H1 (cell line): ENCODE results near the gene INPP5B. TPM values are rescaled to one million over a fixed set of nuclear protein-coding genes. Genes with fewer than 3 reads are reported as not detected.

Source experiments
- CTCF ChIA-PET: fragments of 300-600 bp; sonication (Branson Sonifier 250); formaldehyde crosslinking; loops from one replicate; lab custom pipeline; 2021; ENCODE audit not compliant: partially characterized antibody; lab: Charles Lee
- POLR2A ChIA-PET: fragments of 300-600 bp; sonication (Branson Sonifier 250); formaldehyde crosslinking; loops from one replicate; lab custom pipeline; 2021; ENCODE audit warnings: inconsistent platforms; ENCODE audit not compliant: partially characterized antibody; lab: Charles Lee
- DNase-seq, 2 experiments: peaks; one replicate each; pipeline versions ENCODE4 v3.0.0 to v3.0.0-alpha.2; 2010 to 2022; ENCODE audit warnings: low spot score in 2 of 2, low read depth in 1 of 2, mixed read lengths in 1 of 2
- FAIRE-seq: peaks from 2 replicates; lab custom pipeline; 2011; peaks lifted over from hg19 to GRCh38; lab: Jason Lieb, UNC
- H2AFZ ChIP-seq: 2 replicates; pipeline ENCODE4 v1.8.1; 2012; ENCODE audit warnings: low read length, inconsistent platforms
- H2AK5ac ChIP-seq: 2 replicates; pipeline ENCODE4 v1.6.1; 2013; ENCODE audit warnings: low read depth, low read length
- H2BK120ac ChIP-seq: replicated peaks from 2 replicates; pipeline ENCODE3; 2013; ENCODE audit warnings: low read depth, low read length, inconsistent platforms
- H2BK12ac ChIP-seq: 2 replicates; pipeline ENCODE4 v1.6.1; 2013; ENCODE audit warnings: low read depth, low read length
- H2BK15ac ChIP-seq: 2 replicates; pipeline ENCODE4 v1.6.1; 2013; ENCODE audit warnings: low read length
- H2BK20ac ChIP-seq: 2 replicates; pipeline ENCODE4 v1.6.1; 2013; ENCODE audit warnings: low read length
- H2BK5ac ChIP-seq: 2 replicates; pipeline ENCODE4 v1.6.1; 2013; ENCODE audit warnings: low read depth, low read length
- H3K14ac ChIP-seq: 2 replicates; pipeline ENCODE4 v1.6.1; 2013; ENCODE audit warnings: inconsistent platforms; ENCODE audit not compliant: insufficient read length
- H3K18ac ChIP-seq: 2 replicates; pipeline ENCODE4 v1.6.1; 2013; ENCODE audit warnings: low read length; ENCODE audit errors: extremely low read depth
- H3K23ac ChIP-seq: 2 replicates; pipeline ENCODE4 v1.6.1; 2013; ENCODE audit warnings: inconsistent platforms; ENCODE audit not compliant: insufficient read length
- H3K23me2 ChIP-seq: 2 replicates; pipeline ENCODE4 v1.6.1; 2013; ENCODE audit warnings: low read depth, low read length
- H3K27ac ChIP-seq: 2 replicates; pipeline ENCODE4 v1.6.1; 2011; ENCODE audit warnings: low read depth, low read length, inconsistent platforms
- H3K27me3 ChIP-seq, 4 experiments: replicated peaks in 1 of 4; 1 replicate in 1 of 4; 2 replicates in 3 of 4; pipeline versions ENCODE4 v1.6.1 to v1.8.1; 2011 to 2013; ENCODE audit warnings: low read length in 3 of 4, mild to moderate bottlenecking in 3 of 4, inconsistent platforms in 2 of 4, mixed read lengths in 2 of 4, moderate library complexity in 1 of 4; ENCODE audit not compliant: control insufficient read depth in 3 of 4, insufficient read depth in 3 of 4; ENCODE audit errors: extremely low read depth in 1 of 4
- H3K36me3 ChIP-seq, 4 experiments: 2 replicates each; pipeline versions ENCODE4 v1.6.1 to v1.8.1; 2011 to 2013; ENCODE audit warnings: mild to moderate bottlenecking in 4 of 4, low read length in 3 of 4, moderate library complexity in 2 of 4, control low read depth in 1 of 4, inconsistent platforms in 1 of 4; ENCODE audit not compliant: insufficient read depth in 4 of 4, control insufficient read depth in 2 of 4
- H3K4ac ChIP-seq: replicated peaks from 2 replicates; pipeline ENCODE3; 2013; ENCODE audit warnings: low read length, low read depth, mixed read lengths, inconsistent platforms; ENCODE audit not compliant: insufficient read length
- H3K4me1 ChIP-seq, 4 experiments: replicated peaks in 1 of 4; 1 replicate in 1 of 4; 2 replicates in 3 of 4; pipeline versions ENCODE4 v1.6.1 to v1.8.1; 2011 to 2013; ENCODE audit warnings: low read length in 3 of 4, inconsistent platforms in 2 of 4, mixed read lengths in 1 of 4; ENCODE audit not compliant: insufficient read depth in 4 of 4, control insufficient read depth in 3 of 4
- H3K4me2 ChIP-seq, 2 experiments: 2 replicates each; pipeline versions ENCODE4 v1.6.1 to v1.8.1; 2011 to 2013; ENCODE audit warnings: low read depth in 2 of 2, low read length in 2 of 2, control low read depth in 1 of 2, inconsistent platforms in 1 of 2, mild to moderate bottlenecking in 1 of 2; ENCODE audit not compliant: insufficient read depth in 1 of 2
- H3K4me3 ChIP-seq, 4 experiments: fragments of 200-600, 300-600 bp in 1 of 4; sonication (generic), shearing (Covaris generic), sonication (Bioruptor Twin) in 1 of 4; 2 replicates each; pipeline versions ENCODE4 v1.5.1 to v1.8.1; 2011 to 2016; ENCODE audit warnings: low read length in 4 of 4, low read depth in 3 of 4, control low read depth in 2 of 4, inconsistent platforms in 2 of 4, mild to moderate bottlenecking in 2 of 4, mixed read lengths in 1 of 4, moderate library complexity in 1 of 4; ENCODE audit not compliant: insufficient read depth in 2 of 4; ENCODE audit errors: extremely low read depth in 1 of 4
- H3K56ac ChIP-seq: replicated peaks from 2 replicates; pipeline ENCODE3; 2013; ENCODE audit warnings: low read depth, mild to moderate bottlenecking, mixed read lengths, low read length, inconsistent platforms; ENCODE audit not compliant: insufficient read length
- H3K79me1 ChIP-seq: 2 replicates; pipeline ENCODE4 v1.6.1; 2013; ENCODE audit warnings: low read depth, low read length, control low read depth
- H3K79me2 ChIP-seq, 2 experiments: 2 replicates each; pipeline versions ENCODE4 v1.6.1 to v1.8.1; 2012 to 2013; ENCODE audit warnings: low read length in 2 of 2, mild to moderate bottlenecking in 2 of 2, inconsistent platforms in 1 of 2; ENCODE audit not compliant: insufficient read depth in 2 of 2, control insufficient read depth in 1 of 2
- H3K9ac ChIP-seq, 4 experiments: replicated peaks in 1 of 4; 1 replicate in 1 of 4; 2 replicates in 3 of 4; pipeline versions ENCODE4 v1.6.1 to v1.8.1; 2011 to 2013; ENCODE audit warnings: low read depth in 3 of 4, low read length in 3 of 4, control low read depth in 2 of 4, mild to moderate bottlenecking in 2 of 4, moderate library complexity in 2 of 4, inconsistent platforms in 1 of 4; ENCODE audit errors: extremely low read depth in 1 of 4
- H3K9me3 ChIP-seq, 2 experiments: 2 replicates each; pipeline versions ENCODE4 v1.6.1 to v1.8.1; 2012 to 2013; ENCODE audit warnings: mild to moderate bottlenecking in 2 of 2, moderate library complexity in 2 of 2, control low read depth in 1 of 2, inconsistent platforms in 1 of 2, low read depth in 1 of 2, low read length in 1 of 2, mixed read lengths in 1 of 2; ENCODE audit not compliant: insufficient read depth in 2 of 2
- H4K20me1 ChIP-seq, 2 experiments: replicated peaks in 1 of 2; 2 replicates each; pipeline versions ENCODE3 to v1.8.1; 2011 to 2013; ENCODE audit warnings: inconsistent platforms in 2 of 2, low read length in 2 of 2, mild to moderate bottlenecking in 1 of 2; ENCODE audit not compliant: insufficient read depth in 2 of 2, control insufficient read depth in 1 of 2
- H4K5ac ChIP-seq: 2 replicates; pipeline ENCODE4 v1.6.1; 2013; ENCODE audit warnings: low read length, low read depth, mixed read lengths, inconsistent platforms; ENCODE audit not compliant: insufficient read length
- H4K8ac ChIP-seq: 2 replicates; pipeline ENCODE4 v1.8.0; 2013; ENCODE audit warnings: mild to moderate bottlenecking, moderate library complexity, low read length, inconsistent platforms; ENCODE audit not compliant: insufficient read depth; ENCODE audit errors: extremely low read depth
- H4K91ac ChIP-seq: replicated peaks from 2 replicates; pipeline ENCODE3; 2013; ENCODE audit warnings: low read length, mixed read lengths, inconsistent platforms; ENCODE audit not compliant: insufficient read length
- BCL11A ChIP-seq, 2 experiments: IDR thresholded peaks; one replicate each; pipeline ENCODE4 v1.6.1; 2011; ENCODE audit warnings: low read depth in 2 of 2, low read length in 2 of 2, mild to moderate bottlenecking in 2 of 2
- CBX8 ChIP-seq: fragments of 300-800, 300-1000 bp; sonication (generic); IDR thresholded peaks from 2 replicates; pipeline ENCODE4 v1.7.1; 2016; ENCODE audit warnings: low read depth, low read length, borderline replicate concordance
- CHD2 ChIP-seq: IDR thresholded peaks from 2 replicates; pipeline ENCODE4 v1.6.1; 2012; ENCODE audit warnings: low read length, improper control_type of control experiment
- CTBP2 ChIP-seq: IDR thresholded peaks from 2 replicates; pipeline ENCODE4 v1.7.0; 2011; ENCODE audit warnings: borderline replicate concordance, mild to moderate bottlenecking, moderate library complexity, mixed read lengths, low read length; ENCODE audit not compliant: insufficient read depth, insufficient read length
- EGR1 ChIP-seq: IDR thresholded peaks from 2 replicates; pipeline ENCODE4 v1.6.1; 2011; ENCODE audit warnings: low read depth, low read length, borderline replicate concordance
- MAX ChIP-seq: IDR thresholded peaks from 2 replicates; pipeline ENCODE4 v1.6.1; 2012; ENCODE audit warnings: inconsistent platforms
- NRF1 ChIP-seq: IDR thresholded peaks from 2 replicates; pipeline ENCODE4 v1.6.1; 2011; ENCODE audit warnings: mild to moderate bottlenecking, low read depth, low read length, improper control_type of control experiment
- RAD21 ChIP-seq, 2 experiments: IDR thresholded peaks in 1 of 2; conservative IDR thresholded peaks in 1 of 2; 2 replicates each; pipeline ENCODE4 v1.6.1; 2011; ENCODE audit warnings: low read depth in 2 of 2, low read length in 2 of 2, improper control_type of control experiment in 1 of 2, inconsistent platforms in 1 of 2, mild to moderate bottlenecking in 1 of 2, moderate library complexity in 1 of 2
- RNF2 ChIP-seq: fragments of 200-900, 300-1000 bp; sonication (generic); IDR thresholded peaks from 2 replicates; pipeline ENCODE4 v1.7.1; 2016; ENCODE audit warnings: borderline replicate concordance, low read depth, mild to moderate bottlenecking, antibody characterized with exemption, low read length; ENCODE audit not compliant: poor library complexity, severe bottlenecking; ENCODE audit errors: missing control alignments
- SIX5 ChIP-seq: IDR thresholded peaks from 2 replicates; pipeline ENCODE4 v1.6.1; 2011; ENCODE audit warnings: mild to moderate bottlenecking, low read depth, low read length
- SRF ChIP-seq: IDR thresholded peaks from 2 replicates; pipeline ENCODE4 v1.6.1; 2011; ENCODE audit warnings: mild to moderate bottlenecking, low read depth, low read length, moderate library complexity
- TAF1 ChIP-seq: IDR thresholded peaks from 2 replicates; pipeline ENCODE4 v1.6.1; 2011; ENCODE audit warnings: mild to moderate bottlenecking, low read depth, low read length
- TAF7 ChIP-seq: optimal IDR thresholded peaks from 2 replicates; pipeline ENCODE3; 2011; ENCODE audit warnings: low read depth, mild to moderate bottlenecking, inconsistent platforms, low read length, moderate library complexity, borderline replicate concordance
- YY1 ChIP-seq: IDR thresholded peaks from 2 replicates; pipeline ENCODE4 v1.6.1; 2011; ENCODE audit warnings: low read depth, mild to moderate bottlenecking, low read length
- WGBS, 2 experiments: shearing (Covaris generic) in 1 of 2; methylation state at CpG; one replicate each; pipeline versions ENCODE4 v1.1.6 to v1.1.7; 2013 to 2015; ENCODE audit warnings: low lambda C conversion rate in 2 of 2, mixed read lengths in 2 of 2, inconsistent platforms in 1 of 2, low coverage in 1 of 2, missing lambda C conversion rate in 1 of 2; ENCODE audit not compliant: insufficient replicate concordance in 2 of 2, insufficient coverage in 1 of 2, insufficient read length in 1 of 2; ENCODE audit errors: extremely low coverage in 1 of 2, missing lambda C conversion rate in 1 of 2; 5-methylcytosine and 5-hydroxymethylcytosine counted together
- polyA plus RNA-seq, 7 experiments: library from polyadenylated mRNA; depleted of rRNA in 3 of 7; stranded (reverse) in 5 of 7; unstranded in 2 of 7; fragments of >200 nt in 5 of 7; fragments of 200-250 nt in 2 of 7; gene quantifications; 1 replicate in 5 of 7; 2 replicates in 1 of 7; 4 replicates in 1 of 7; pipeline versions ENCODE4 v1.2.1 to v1.2.3, GENCODE V29; 2011 to 2013; ENCODE audit warnings: missing spikeins in 2 of 7, mixed read lengths in 2 of 7
- total RNA-seq: library from RNA; stranded (reverse); fragmentation: NEBNext Ultra II Directional; extraction: Animal tissue kit (Norgen Biotek cat#: 25700); gene quantifications from 2 replicates; pipeline ENCODE4 v1.2.1, GENCODE V29; 2021

INPP5B gene
- total and polyA plus RNA-seq, 2 of the 8 experiments (the other 6 are each of a cell fraction or from before 2014, with no cell fraction given) = 14.0 to 23.7 TPM

- DNase-seq (no peak), FAIRE-seq (no peak)
- WGBS, 2 experiments = 86% methylated on average over 1 of the region's 1 CpG; no CpG with 5 or more reads in 1 of the 2 experiments
- Histone ChIP-seq H2BK12ac (no peak overlapping the region), H3K56ac (no peak overlapping the region), H3K4ac (no peak overlapping the region), H3K9ac (no peak overlapping the region), H3K14ac (no peak overlapping the region), H3K27me3 (no peaks in the 10 kb centered on the region), H3K4me2 (no peak overlapping the region), H3K4me3 (no peak overlapping the region), H4K20me1 (peaks cover 0 to 3% of the 10 kb centered on the region in 2 experiments), H3K79me2 (no peaks in the 10 kb centered on the region), H2AK5ac (no peak overlapping the region), H3K9me3 (no peaks in the 10 kb centered on the region), H3K36me3 (peaks cover 7 to 20% (median 12%) of the 10 kb centered on the region in 4 experiments; a peak in 6 of 8 replicates), H2BK5ac (no peak overlapping the region), H3K79me1 (no peaks in the 10 kb centered on the region), H2BK20ac (no peak overlapping the region), H2AFZ (no peak overlapping the region), H4K8ac (no peak overlapping the region), H2BK120ac (no peak overlapping the region), H3K23me2 (no peaks in the 10 kb centered on the region; the same call in 1 of the 2 replicates), H2BK15ac (no peak overlapping the region), H3K23ac (no peak overlapping the region), H4K5ac (no peak overlapping the region), H4K91ac (no peak overlapping the region), H3K4me1 (no peaks in the 10 kb centered on the region), H3K18ac (no peak overlapping the region), H3K27ac (no peak overlapping the region)
- ChIA-PET POLR2A (no interaction called here), CTCF (interaction anchor here (1.1 to 1.5 kb wide), 2 partner anchors 9 to 49 kb away, joined by 3 to 4 read pairs; no protein-coding TSS in a partner anchor)
- TF ChIP-seq RAD21 (IDR thresholded peaks at IDR 0.05 in 1 of 2, conservative IDR thresholded peaks at IDR 0.05 in 1 of 2; ENCODE audit: low read depth in 2 of 2, low read length in 2 of 2) = no peak
- TF ChIP-seq SIX5 = no peak
- TF ChIP-seq NRF1 = no peak
- no peak for TF ChIP-seq SRF
- TF ChIP-seq CBX8 = no peak
- TF ChIP-seq BCL11A (IDR thresholded peaks at IDR 0.05; ENCODE audit: low read depth in 2 of 2, low read length in 2 of 2) = no peak
- TF ChIP-seq TAF7 = no peak
- TF ChIP-seq CHD2 = no peak
- TF ChIP-seq YY1 = no peak
- TF ChIP-seq MAX = no peak
- no peak for TF ChIP-seq CTBP2
- TF ChIP-seq TAF1 = no peak
- TF ChIP-seq RNF2 = no peak
- no peak for TF ChIP-seq EGR1
Observed at GRCh38 chr1:37866491-37866890, 80.4 kb downstream of the INPP5B start.
